ENCODE results near the gene SFTA2. TPM values are rescaled to one million over a fixed set of nuclear protein-coding genes. Genes with fewer than 3 reads are reported as not detected.
A peak's percentile ranks its signal among the peaks of the same experiment; 100 is the strongest.

Gene SFTA2
- total and polyA plus RNA-seq, 11 donors = not detected

- H3K36me3 ChIP-seq = peaks cover 0 to 84% (median 46%) of the 10 kb centered on the region in 9 donors
- H3K27ac ChIP-seq = no peak overlapping the region
- H3K9me3 ChIP-seq = no peaks in the 10 kb centered on the region
- TF ChIP-seq POLR2A (IDR thresholded peaks at IDR 0.05) (no peak), CTCF (IDR thresholded peaks at IDR 0.05) (no peak)
- intact Hi-C loops (cut with DNase I) = no loop called here
- H3K4me3 ChIP-seq = no peak overlapping the region
- WGBS, 4 donors = 89 to 92% (median 92%) methylated on average over 15 to 16 of the region's 16 CpGs
- DNase-seq = peak in 1 of 5 donors; percentile 12
- no peaks in the 10 kb centered on the region for H3K27me3 ChIP-seq
- peaks cover 0 to 8% (median 0%) of the 10 kb centered on the region in 12 donors for H3K4me1 ChIP-seq
- ATAC-seq = no peak
These were observed 38.9 kb downstream of the SFTA2 start for GRCh38 chr6:30893001-30893591.

GRCh38 chr6:30891816-30892538 lies 40.0 kb downstream of the SFTA2 start:
- Histone ChIP-seq H3K4me1 (peaks cover 0 to 9% (median 0%) of the 10 kb centered on the region in 12 donors), H3K4me3 (no peak overlapping the region), H3K36me3 (peaks cover 0 to 74% (median 34%) of the 10 kb centered on the region in 9 donors), H3K27me3 (no peaks in the 10 kb centered on the region), H3K27ac (no peak overlapping the region), H3K9me3 (no peaks in the 10 kb centered on the region)
- intact Hi-C loops (cut with DNase I) = no loop called here
- no peak for ATAC-seq
- DNase-seq = no peak
- 90 to 98% (median 93%) methylated on average over 13 to 21 of the region's 21 CpGs for WGBS, 4 donors
- TF ChIP-seq POLR2A (IDR thresholded peaks at IDR 0.05) = no peak
- no peak for TF ChIP-seq CTCF (IDR thresholded peaks at IDR 0.05)

- 93 to 96% (median 95%) methylated on average over 4 of the region's 4 CpGs for WGBS, 4 donors
- Histone ChIP-seq H3K27me3 (no peaks in the 10 kb centered on the region), H3K9me3 (no peaks in the 10 kb centered on the region), H3K4me3 (no peak overlapping the region), H3K27ac (no peak overlapping the region), H3K4me1 (peaks cover 0 to 15% (median 2%) of the 10 kb centered on the region in 12 donors), H3K36me3 (peaks cover 0 to 73% (median 28%) of the 10 kb centered on the region in 9 donors)
- intact Hi-C loops (cut with DNase I) = no loop called here
- DNase-seq (no peak), ATAC-seq (no peak)
- no peak for TF ChIP-seq POLR2A (IDR thresholded peaks at IDR 0.05)
- TF ChIP-seq CTCF (IDR thresholded peaks at IDR 0.05) = no peak
These were observed 40.6 kb downstream of the SFTA2 start for GRCh38 chr6:30891450-30891723.

GRCh38 chr6:30890646-30891449 lies 41.1 kb downstream of the SFTA2 start:
- H3K4me1 ChIP-seq = peaks cover 0 to 20% (median 7%) of the 10 kb centered on the region in 12 donors
- 81 to 91% (median 85%) methylated on average over 9 to 12 of the region's 12 CpGs for WGBS, 4 donors
- H3K9me3 ChIP-seq = no peaks in the 10 kb centered on the region
- DNase-seq (no peak), ATAC-seq (no peak)
- no peak overlapping the region for H3K27ac ChIP-seq
- H3K36me3 ChIP-seq = peaks cover 0 to 68% (median 24%) of the 10 kb centered on the region in 9 donors
- no peak overlapping the region for H3K4me3 ChIP-seq
- TF ChIP-seq POLR2A (IDR thresholded peaks at IDR 0.05) (no peak), CTCF (IDR thresholded peaks at IDR 0.05) (no peak)
- intact Hi-C loops (cut with DNase I) = no loop called here
- no peaks in the 10 kb centered on the region for H3K27me3 ChIP-seq
